Esophagus squamous epithelium (tissue), 4 donors: ENCODE data around the gene CDC42BPB.

Experiments used
- POLR2A ChIP-seq, 4 donors: fragments of 450-650 bp; IDR thresholded peaks; one replicate each; pipeline ENCODE4 v1.6.1; 2017; ENCODE audit warnings: antibody characterized with exemption in 4 of 4, mild to moderate bottlenecking in 4 of 4, moderate library complexity in 3 of 4
- TF ChIP-seq, protein P1 (sequence below), 6 experiments: fragments of 450-650 bp in 4 of 6; fragments of 200-600 bp in 2 of 6; sonication (generic) in 2 of 6; IDR thresholded peaks; one replicate each; pipeline ENCODE4 v1.5.1; 2016 to 2019; ENCODE audit warnings: antibody characterized with exemption in 6 of 6, mild to moderate bottlenecking in 4 of 6, moderate library complexity in 4 of 6

DNA sequence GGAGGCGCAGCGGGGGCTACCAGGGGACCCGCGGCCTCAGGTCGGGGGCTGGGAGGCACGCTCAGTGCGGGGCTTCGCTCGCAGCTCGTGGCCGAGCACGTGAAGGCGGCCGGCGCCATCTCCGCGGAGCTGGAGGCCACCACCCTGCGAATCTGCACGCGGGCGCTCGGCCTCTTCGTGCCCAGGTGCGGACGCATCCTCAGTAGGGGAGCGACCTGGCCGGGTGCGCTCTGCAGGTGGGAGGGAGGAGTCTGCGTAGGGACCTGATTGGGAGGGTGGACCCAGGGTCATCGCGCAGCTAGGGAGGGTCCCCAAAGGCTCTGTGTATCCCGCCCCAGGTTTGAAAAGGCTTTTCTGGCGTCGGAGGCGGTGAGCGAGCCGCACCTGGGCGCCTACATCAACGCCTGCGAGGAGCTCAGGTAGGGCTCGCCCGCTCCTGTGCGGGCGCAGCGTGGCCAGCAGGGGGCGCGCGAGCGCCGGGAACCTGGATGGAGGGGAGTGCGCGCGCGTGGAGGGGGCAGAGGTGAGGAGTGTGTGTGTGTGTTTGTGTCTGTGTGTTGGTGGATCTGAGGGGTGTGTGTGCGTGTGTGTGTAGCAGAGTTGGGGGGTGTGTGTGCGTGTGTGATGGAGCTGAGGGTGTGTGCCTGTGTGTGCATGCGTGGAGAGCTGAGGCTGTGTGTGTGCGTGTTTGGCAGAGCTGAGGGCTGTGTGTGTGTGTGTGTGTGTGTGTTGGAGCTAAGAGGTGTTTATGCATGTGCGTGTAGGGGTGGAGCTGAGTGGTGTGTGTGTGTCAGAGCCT lies 47.5 kb upstream of the CDC42BPB start:
- TF ChIP-seq, protein P1, sequence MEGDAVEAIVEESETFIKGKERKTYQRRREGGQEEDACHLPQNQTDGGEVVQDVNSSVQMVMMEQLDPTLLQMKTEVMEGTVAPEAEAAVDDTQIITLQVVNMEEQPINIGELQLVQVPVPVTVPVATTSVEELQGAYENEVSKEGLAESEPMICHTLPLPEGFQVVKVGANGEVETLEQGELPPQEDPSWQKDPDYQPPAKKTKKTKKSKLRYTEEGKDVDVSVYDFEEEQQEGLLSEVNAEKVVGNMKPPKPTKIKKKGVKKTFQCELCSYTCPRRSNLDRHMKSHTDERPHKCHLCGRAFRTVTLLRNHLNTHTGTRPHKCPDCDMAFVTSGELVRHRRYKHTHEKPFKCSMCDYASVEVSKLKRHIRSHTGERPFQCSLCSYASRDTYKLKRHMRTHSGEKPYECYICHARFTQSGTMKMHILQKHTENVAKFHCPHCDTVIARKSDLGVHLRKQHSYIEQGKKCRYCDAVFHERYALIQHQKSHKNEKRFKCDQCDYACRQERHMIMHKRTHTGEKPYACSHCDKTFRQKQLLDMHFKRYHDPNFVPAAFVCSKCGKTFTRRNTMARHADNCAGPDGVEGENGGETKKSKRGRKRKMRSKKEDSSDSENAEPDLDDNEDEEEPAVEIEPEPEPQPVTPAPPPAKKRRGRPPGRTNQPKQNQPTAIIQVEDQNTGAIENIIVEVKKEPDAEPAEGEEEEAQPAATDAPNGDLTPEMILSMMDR (IDR thresholded peaks at IDR 0.05) = peak; percentile 96 to 99 (median 98)
- TF ChIP-seq POLR2A (IDR thresholded peaks at IDR 0.05) = no peak
